Testis (tissue), 5 donors: ENCODE data around the gene TDO2. TPM values are rescaled to one million over a fixed set of nuclear protein-coding genes. Genes with fewer than 3 reads are reported as not detected.

Source experiments
- DNase-seq: peaks from one replicate; pipeline ENCODE4 v3.0.0-alpha.2; 2019
- H3K27ac ChIP-seq, 2 donors: fragments of 200-600 bp; sonication (generic); one replicate each; pipeline ENCODE4 v1.5.1; 2019
- H3K27me3 ChIP-seq: fragments of 200-600 bp; sonication (generic); one replicate; pipeline ENCODE4 v1.5.1; 2019
- H3K36me3 ChIP-seq: fragments of 200-600 bp; sonication (generic); one replicate; pipeline ENCODE4 v1.5.1; 2017; ENCODE audit warnings: low read depth; ENCODE audit errors: missing control alignments
- H3K4me1 ChIP-seq: fragments of 200-600 bp; sonication (generic); one replicate; pipeline ENCODE4 v1.5.1; 2019
- H3K4me3 ChIP-seq, 2 donors: fragments of 200-600 bp; sonication (generic); one replicate each; pipeline ENCODE4 v1.5.1; 2017 to 2019
- H3K9me3 ChIP-seq: fragments of 200-600 bp; sonication (generic); one replicate; pipeline ENCODE4 v1.5.1; 2017
- POLR2A ChIP-seq: fragments of 450-650 bp; IDR thresholded peaks from one replicate; pipeline ENCODE4 v1.6.1; 2017; ENCODE audit warnings: antibody characterized with exemption, mild to moderate bottlenecking, moderate library complexity
- whole genome bisulfite sequencing, 2 donors: methylation state at CpG; one replicate each; pipeline ENCODE4 v1.1.5; 2018; 5-methylcytosine and 5-hydroxymethylcytosine counted together
- intact Hi-C: fragments of 100-400 bp; cut with DNase I; formaldehyde crosslinking; loops from one replicate; pipeline ENCODE4 v1.15.1; 2023; ENCODE audit warnings: low total_unique reads
- long read RNA-seq, 2 donors: transcript quantifications; one replicate each; lab custom pipeline, GENCODE V29; 2026
- polyA plus RNA-seq: library from polyadenylated mRNA; stranded (reverse); fragments of 350-450 nt; fragmentation: Illumina TruSeq; extraction: RNeasy Lipid Tissue Mini Kit (QIAGEN cat#74804); gene quantifications from one replicate; pipeline ENCODE4 v1.2.3, GENCODE V29; 2014; ENCODE audit warnings: low read depth, low replicate concordance; ENCODE audit not compliant: insufficient read depth
- total RNA-seq, 2 donors: library from RNA; depleted of rRNA; stranded (reverse); fragments of >200 nt; gene quantifications; one replicate each; pipeline ENCODE4 v1.2.3, GENCODE V29; 2016
- TF ChIP-seq, protein P1 (sequence below), 3 experiments: fragments of 450-650 bp in 2 of 3; fragments of 200-600 bp in 1 of 3; sonication (generic) in 1 of 3; IDR thresholded peaks; one replicate each; pipeline ENCODE4 v1.5.1; 2016 to 2019; ENCODE audit warnings: antibody characterized with exemption in 3 of 3, mild to moderate bottlenecking in 2 of 3, moderate library complexity in 1 of 3

The TDO2 gene
- total RNA-seq (under 1 TPM in 1 of 2 donors, not detected in 1; 0.62 TPM), polyA plus RNA-seq (0.78 TPM)
- long read RNA-seq, donor 1, partial matches to known transcripts: 0 of 1 reads
- long read RNA-seq, donor 1, other reads (novel, unspliced or antisense): 0 of 1 reads
- long read RNA-seq, donor 2: 0 reads

- Histone ChIP-seq H3K4me1 (no peaks in the 10 kb centered on the region), H3K4me3 (no peak within 1 kb of the TSS), H3K36me3 (no peaks in the 10 kb centered on the region), H3K9me3 (no peaks in the 10 kb centered on the region), H3K27ac (no peak within 1 kb of the TSS), H3K27me3 (no peaks in the 10 kb centered on the region)
- TF ChIP-seq POLR2A: no peak
- TF ChIP-seq, protein P1, sequence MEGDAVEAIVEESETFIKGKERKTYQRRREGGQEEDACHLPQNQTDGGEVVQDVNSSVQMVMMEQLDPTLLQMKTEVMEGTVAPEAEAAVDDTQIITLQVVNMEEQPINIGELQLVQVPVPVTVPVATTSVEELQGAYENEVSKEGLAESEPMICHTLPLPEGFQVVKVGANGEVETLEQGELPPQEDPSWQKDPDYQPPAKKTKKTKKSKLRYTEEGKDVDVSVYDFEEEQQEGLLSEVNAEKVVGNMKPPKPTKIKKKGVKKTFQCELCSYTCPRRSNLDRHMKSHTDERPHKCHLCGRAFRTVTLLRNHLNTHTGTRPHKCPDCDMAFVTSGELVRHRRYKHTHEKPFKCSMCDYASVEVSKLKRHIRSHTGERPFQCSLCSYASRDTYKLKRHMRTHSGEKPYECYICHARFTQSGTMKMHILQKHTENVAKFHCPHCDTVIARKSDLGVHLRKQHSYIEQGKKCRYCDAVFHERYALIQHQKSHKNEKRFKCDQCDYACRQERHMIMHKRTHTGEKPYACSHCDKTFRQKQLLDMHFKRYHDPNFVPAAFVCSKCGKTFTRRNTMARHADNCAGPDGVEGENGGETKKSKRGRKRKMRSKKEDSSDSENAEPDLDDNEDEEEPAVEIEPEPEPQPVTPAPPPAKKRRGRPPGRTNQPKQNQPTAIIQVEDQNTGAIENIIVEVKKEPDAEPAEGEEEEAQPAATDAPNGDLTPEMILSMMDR (IDR thresholded peaks at IDR 0.05): no peak
- 45 to 62% methylated on average over 1 of the region's 1 CpG for WGBS, 2 donors
- intact Hi-C loops: no loop called here
- DNase-seq: no peak
Measured at GRCh38 chr4:155903453-155903852, at the start of gene TDO2. Gene TDO2 (plus strand): TSS chr4:155903696. CDS start chr4:155903759, 63 bp downstream.

DNA sequence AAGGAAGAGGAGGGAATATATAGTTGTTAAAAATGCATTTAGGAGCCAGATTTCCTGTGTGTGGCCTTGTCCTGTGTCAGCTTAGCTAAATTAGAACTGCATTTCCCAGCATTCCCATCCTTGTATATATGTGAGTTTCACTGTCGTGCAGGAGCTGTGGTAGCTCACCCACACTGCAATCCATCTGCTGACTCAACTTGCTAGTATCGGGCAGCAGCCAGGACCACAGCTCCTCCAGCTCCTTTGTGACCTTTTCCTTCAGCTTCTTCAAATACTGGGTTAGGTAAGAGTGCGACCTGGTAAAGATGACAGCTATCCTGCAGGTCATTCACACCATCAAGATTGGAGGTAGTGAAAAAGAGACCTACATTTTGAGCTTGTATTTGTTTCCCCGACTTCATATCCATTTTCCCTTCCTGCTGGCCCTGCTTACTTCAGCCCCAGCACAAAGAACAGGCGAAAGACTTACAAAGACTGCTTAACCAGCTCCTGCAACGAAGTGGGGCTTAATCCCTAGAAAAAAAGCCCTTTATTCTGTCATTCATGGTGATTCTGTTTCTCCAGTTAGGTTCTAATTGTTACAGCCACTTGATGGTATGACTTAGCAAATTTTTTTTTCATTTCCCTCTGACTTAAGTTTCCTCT lies 48.8 kb upstream of the TDO2 start:
- no peak for DNase-seq

DNA sequence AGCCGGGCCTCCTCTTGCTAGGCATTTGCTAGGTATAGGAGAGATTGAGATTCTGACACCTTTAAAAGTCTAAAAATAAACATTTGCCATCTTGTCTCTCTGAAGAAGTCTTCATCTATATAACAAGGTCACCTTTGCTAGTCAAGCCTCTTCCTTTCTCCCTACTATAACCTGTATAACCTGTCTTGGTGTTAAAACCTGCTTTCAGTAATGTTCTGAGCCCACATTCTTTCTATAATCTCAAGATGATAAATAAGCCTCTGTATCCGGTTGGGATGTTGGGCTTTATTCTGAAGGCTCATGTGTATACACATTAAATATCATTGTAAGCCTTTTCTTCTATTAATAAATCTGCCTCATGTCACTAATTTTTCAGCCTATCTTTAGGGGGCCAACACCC lies 47.6 kb upstream of the TDO2 start:
- Histone ChIP-seq H3K4me3 (no peak overlapping the region), H3K9me3 (no peaks in the 10 kb centered on the region), H3K27ac (no peak overlapping the region), H3K4me1 (no peaks in the 10 kb centered on the region), H3K36me3 (no peaks in the 10 kb centered on the region), H3K27me3 (no peaks in the 10 kb centered on the region)
- WGBS, 2 donors: 76 to 90% methylated on average over 2 of the region's 2 CpGs
- no peak for DNase-seq
- TF ChIP-seq, protein P1 (IDR thresholded peaks at IDR 0.05): no peak
- TF ChIP-seq POLR2A: no peak
- intact Hi-C loops: no loop called here

More for the DNA sequence above, 48.8 kb upstream of the TDO2 start:
- Histone ChIP-seq H3K9me3 (no peaks in the 10 kb centered on the region), H3K36me3 (no peaks in the 10 kb centered on the region), H3K4me1 (no peaks in the 10 kb centered on the region), H3K4me3 (no peak overlapping the region), H3K27ac (no peak overlapping the region), H3K27me3 (no peaks in the 10 kb centered on the region)
- 75 to 80% methylated on average over 6 of the region's 6 CpGs for WGBS, 2 donors
- intact Hi-C loops: no loop called here
- TF ChIP-seq POLR2A: no peak
- TF ChIP-seq, protein P1 (IDR thresholded peaks at IDR 0.05): no peak

- Histone ChIP-seq H3K9me3 (no peaks in the 10 kb centered on the region), H3K36me3 (no peaks in the 10 kb centered on the region), H3K27me3 (no peaks in the 10 kb centered on the region), H3K4me1 (no peaks in the 10 kb centered on the region), H3K27ac (no peak within 1 kb of the TSS), H3K4me3 (no peak within 1 kb of the TSS)
- 0% methylated on average over 1 of the region's 1 CpG for WGBS, 2 donors
- TF ChIP-seq, protein P1 (IDR thresholded peaks at IDR 0.05): no peak
- TF ChIP-seq POLR2A: no peak
- intact Hi-C loops: no loop called here
- no peak for DNase-seq
Measured at GRCh38 chr4:155866177-155866576, 37.3 kb upstream of the TDO2 start, which contains the start of gene ASIC5. Gene ASIC5 (minus strand): TSS chr4:155866277. CDS start chr4:155866226, 51 bp downstream.

DNA sequence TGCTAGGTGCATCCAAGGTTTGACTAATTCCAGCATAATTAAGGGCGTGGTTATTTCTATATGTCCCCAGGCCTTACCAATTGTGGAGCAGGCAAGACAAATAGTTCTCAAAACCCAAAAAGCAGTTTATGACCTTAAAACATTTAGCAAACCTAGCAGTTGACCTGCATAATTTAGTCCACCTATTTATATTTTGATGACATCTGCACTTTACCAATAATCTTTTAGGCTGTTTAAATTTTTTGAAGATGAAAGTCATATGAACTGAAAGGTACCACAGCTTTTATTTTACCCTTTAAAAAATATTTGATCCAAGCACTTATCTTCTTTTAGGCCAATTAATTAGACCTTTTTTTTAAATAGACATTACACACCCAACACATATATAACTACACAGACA lies 27.6 kb upstream of the TDO2 start:
- intact Hi-C loops: no loop called here
- Histone ChIP-seq H3K9me3 (no peaks in the 10 kb centered on the region), H3K27ac (no peak overlapping the region), H3K27me3 (no peaks in the 10 kb centered on the region), H3K36me3 (no peaks in the 10 kb centered on the region), H3K4me1 (no peaks in the 10 kb centered on the region), H3K4me3 (no peak overlapping the region)
- DNase-seq: no peak
- no peak for TF ChIP-seq POLR2A
- TF ChIP-seq, protein P1 (IDR thresholded peaks at IDR 0.05): no peak
- WGBS, 2 donors: 94 to 100% methylated on average over 1 of the region's 1 CpG
